HEK293 (cell line): Measurements from ENCODE around the gene ASAH2.

Source experiments
- GFI1B ChIP-seq: fragments of 450-650 bp; formaldehyde crosslinking; IDR thresholded peaks from 2 replicates; pipeline ENCODE4 v1.5.1; 2016; ENCODE audit warnings: missing biosample characterization, missing genetic modification characterization
- ZBTB7A ChIP-seq: fragments of 450-650 bp; formaldehyde crosslinking; IDR thresholded peaks from 2 replicates; pipeline ENCODE4 v1.5.1; 2016; ENCODE audit warnings: low read depth, missing biosample characterization, missing genetic modification characterization
- ZNF660 ChIP-seq: fragments of 450-650 bp; IDR thresholded peaks from 2 replicates; pipeline ENCODE4 v1.5.1; 2018; ENCODE audit warnings: missing biosample characterization, mild to moderate bottlenecking, missing genetic modification characterization
- ZNF707 ChIP-seq: fragments of 450-650 bp; formaldehyde crosslinking; IDR thresholded peaks from 2 replicates; pipeline ENCODE4 v1.5.1; 2016; ENCODE audit warnings: missing biosample characterization, missing genetic modification characterization
- TF ChIP-seq, protein P1 (sequence below): fragments of 450-650 bp; formaldehyde crosslinking; IDR thresholded peaks from 2 replicates; pipeline ENCODE4 v1.5.1; 2016; ENCODE audit warnings: missing biosample characterization, missing genetic modification characterization

- TF ChIP-seq, protein P1, sequence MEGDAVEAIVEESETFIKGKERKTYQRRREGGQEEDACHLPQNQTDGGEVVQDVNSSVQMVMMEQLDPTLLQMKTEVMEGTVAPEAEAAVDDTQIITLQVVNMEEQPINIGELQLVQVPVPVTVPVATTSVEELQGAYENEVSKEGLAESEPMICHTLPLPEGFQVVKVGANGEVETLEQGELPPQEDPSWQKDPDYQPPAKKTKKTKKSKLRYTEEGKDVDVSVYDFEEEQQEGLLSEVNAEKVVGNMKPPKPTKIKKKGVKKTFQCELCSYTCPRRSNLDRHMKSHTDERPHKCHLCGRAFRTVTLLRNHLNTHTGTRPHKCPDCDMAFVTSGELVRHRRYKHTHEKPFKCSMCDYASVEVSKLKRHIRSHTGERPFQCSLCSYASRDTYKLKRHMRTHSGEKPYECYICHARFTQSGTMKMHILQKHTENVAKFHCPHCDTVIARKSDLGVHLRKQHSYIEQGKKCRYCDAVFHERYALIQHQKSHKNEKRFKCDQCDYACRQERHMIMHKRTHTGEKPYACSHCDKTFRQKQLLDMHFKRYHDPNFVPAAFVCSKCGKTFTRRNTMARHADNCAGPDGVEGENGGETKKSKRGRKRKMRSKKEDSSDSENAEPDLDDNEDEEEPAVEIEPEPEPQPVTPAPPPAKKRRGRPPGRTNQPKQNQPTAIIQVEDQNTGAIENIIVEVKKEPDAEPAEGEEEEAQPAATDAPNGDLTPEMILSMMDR (tag by site-specific recombination), result no peak
- TF ChIP-seq ZNF707 (no peak), GFI1B (tag by site-specific recombination) (no peak), ZNF660 (tag by site-specific recombination) (no peak), ZBTB7A (tag by site-specific recombination) (no peak)
Measured at GRCh38 chr10:50221470-50221869, 29.8 kb downstream of the ASAH2 start.
